ENCODE measurements around the gene REEP3. TPM values are rescaled to one million over a fixed set of nuclear protein-coding genes. Genes with fewer than 3 reads are reported as not detected.

Gene REEP3, protein sequence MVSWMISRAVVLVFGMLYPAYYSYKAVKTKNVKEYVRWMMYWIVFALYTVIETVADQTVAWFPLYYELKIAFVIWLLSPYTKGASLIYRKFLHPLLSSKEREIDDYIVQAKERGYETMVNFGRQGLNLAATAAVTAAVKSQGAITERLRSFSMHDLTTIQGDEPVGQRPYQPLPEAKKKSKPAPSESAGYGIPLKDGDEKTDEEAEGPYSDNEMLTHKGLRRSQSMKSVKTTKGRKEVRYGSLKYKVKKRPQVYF
- 10 to 100 TPM in 1 of 3 donors, 1 to 10 TPM in 2; 4.6 to 10.2 (median 8.3) TPM for total RNA-seq
- 14.1 TPM for total RNA-seq (2013)

GRCh38 chr10:63520500-63521415, at the start of gene REEP3:
Gene REEP3 (plus strand): TSS chr10:63521401. CDS start chr10:63521546, 145 bp downstream.
- Mint-ChIP-seq H3K9me3 (no peaks in the 10 kb centered on the region), H3K27ac (peak within 1 kb of the TSS; percentile 79 to 81), H3K36me3 (no peaks in the 10 kb centered on the region), H3K4me1 (peaks cover 28 to 33% of the 10 kb centered on the region in 2 donors), H3K27me3 (ENCODE audit: low read depth in 2 of 2) (no peaks in the 10 kb centered on the region), H3K4me3 (peak within 1 kb of the TSS; percentile 92)
- intact Hi-C loops (cut with micrococcal nuclease) = loop anchor here (5.0 kb wide), 1 partner anchor 53 kb away; the partner anchor contains the start of gene JMJD1C
- no peaks in the 10 kb centered on the region for H3K36me3 ChIP-seq (ENCODE audit: control insufficient read depth, insufficient read depth, low read length)
- 9% methylated on average over 51 of the region's 52 CpGs for WGBS (ENCODE audit: insufficient coverage)
- ATAC-seq (peak; percentile 75 to 87 (median 82)), DNase-seq (peak in 1 of 2 donors; percentile 67)
- H3K4me1 ChIP-seq (ENCODE audit: control insufficient read depth, insufficient read depth, low read length) = peaks cover 5% of the 10 kb centered on the region
- peak within 1 kb of the TSS; percentile 84 for H3K4me3 ChIP-seq (ENCODE audit: low read length)
- no peaks in the 10 kb centered on the region for H3K9me3 ChIP-seq (ENCODE audit: control insufficient read depth, insufficient read depth, low read length)
- H3K27me3 ChIP-seq (ENCODE audit: control insufficient read depth, insufficient read depth, low read length) = no peaks in the 10 kb centered on the region
- peak within 1 kb of the TSS; percentile 87 for H3K27ac ChIP-seq (ENCODE audit: low read length)
- TF ChIP-seq, protein P1, sequence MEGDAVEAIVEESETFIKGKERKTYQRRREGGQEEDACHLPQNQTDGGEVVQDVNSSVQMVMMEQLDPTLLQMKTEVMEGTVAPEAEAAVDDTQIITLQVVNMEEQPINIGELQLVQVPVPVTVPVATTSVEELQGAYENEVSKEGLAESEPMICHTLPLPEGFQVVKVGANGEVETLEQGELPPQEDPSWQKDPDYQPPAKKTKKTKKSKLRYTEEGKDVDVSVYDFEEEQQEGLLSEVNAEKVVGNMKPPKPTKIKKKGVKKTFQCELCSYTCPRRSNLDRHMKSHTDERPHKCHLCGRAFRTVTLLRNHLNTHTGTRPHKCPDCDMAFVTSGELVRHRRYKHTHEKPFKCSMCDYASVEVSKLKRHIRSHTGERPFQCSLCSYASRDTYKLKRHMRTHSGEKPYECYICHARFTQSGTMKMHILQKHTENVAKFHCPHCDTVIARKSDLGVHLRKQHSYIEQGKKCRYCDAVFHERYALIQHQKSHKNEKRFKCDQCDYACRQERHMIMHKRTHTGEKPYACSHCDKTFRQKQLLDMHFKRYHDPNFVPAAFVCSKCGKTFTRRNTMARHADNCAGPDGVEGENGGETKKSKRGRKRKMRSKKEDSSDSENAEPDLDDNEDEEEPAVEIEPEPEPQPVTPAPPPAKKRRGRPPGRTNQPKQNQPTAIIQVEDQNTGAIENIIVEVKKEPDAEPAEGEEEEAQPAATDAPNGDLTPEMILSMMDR (IDR thresholded peaks at IDR 0.05) = no peak

DNA sequence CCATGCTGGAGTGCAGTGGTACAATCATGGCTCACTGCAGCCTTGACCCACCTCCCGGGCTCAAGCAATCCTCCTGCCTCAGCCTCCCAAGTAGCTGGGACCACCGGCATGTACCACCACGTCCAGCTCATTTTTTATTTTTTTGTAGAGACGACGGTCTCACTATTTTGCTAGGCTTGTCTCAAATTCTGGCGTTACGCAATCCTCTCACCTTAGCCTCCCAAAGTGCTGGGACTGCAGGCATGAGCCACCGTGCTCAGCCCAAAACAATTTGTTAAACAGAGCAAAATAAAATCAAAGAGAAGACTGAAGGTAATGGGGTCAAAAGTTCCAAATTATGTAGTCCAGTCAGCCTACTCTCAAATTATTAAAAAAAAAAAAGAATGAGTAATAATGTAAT, 46.7 kb upstream of the REEP3 start:
- H3K27me3 Mint-ChIP-seq (ENCODE audit: low read depth in 2 of 2) = no peaks in the 10 kb centered on the region
- Histone ChIP-seq H3K36me3 (ENCODE audit: control insufficient read depth, insufficient read depth, low read length) (no peaks in the 10 kb centered on the region), H3K27me3 (ENCODE audit: control insufficient read depth, insufficient read depth, low read length) (no peaks in the 10 kb centered on the region), H3K9me3 (ENCODE audit: control insufficient read depth, insufficient read depth, low read length) (no peaks in the 10 kb centered on the region), H3K4me1 (ENCODE audit: control insufficient read depth, insufficient read depth, low read length) (no peaks in the 10 kb centered on the region), H3K4me3 (ENCODE audit: low read length) (no peak overlapping the region), H3K27ac (ENCODE audit: low read length) (no peak overlapping the region)
- H3K36me3 Mint-ChIP-seq = no peaks in the 10 kb centered on the region
- ATAC-seq (no peak), DNase-seq (no peak)
- WGBS (ENCODE audit: insufficient coverage) = 98% methylated on average over 7 of the region's 8 CpGs
- intact Hi-C loops (cut with micrococcal nuclease) = loop anchor here (5.0 kb wide), 1 partner anchor 33 kb away; no protein-coding TSS in a partner anchor
- H3K4me3 Mint-ChIP-seq = no peak overlapping the region
- H3K9me3 Mint-ChIP-seq = no peaks in the 10 kb centered on the region
- H3K4me1 Mint-ChIP-seq = peaks cover 0 to 4% of the 10 kb centered on the region in 2 donors
- H3K27ac Mint-ChIP-seq = no peak overlapping the region
- TF ChIP-seq, protein P1 (IDR thresholded peaks at IDR 0.05) = no peak

DNA sequence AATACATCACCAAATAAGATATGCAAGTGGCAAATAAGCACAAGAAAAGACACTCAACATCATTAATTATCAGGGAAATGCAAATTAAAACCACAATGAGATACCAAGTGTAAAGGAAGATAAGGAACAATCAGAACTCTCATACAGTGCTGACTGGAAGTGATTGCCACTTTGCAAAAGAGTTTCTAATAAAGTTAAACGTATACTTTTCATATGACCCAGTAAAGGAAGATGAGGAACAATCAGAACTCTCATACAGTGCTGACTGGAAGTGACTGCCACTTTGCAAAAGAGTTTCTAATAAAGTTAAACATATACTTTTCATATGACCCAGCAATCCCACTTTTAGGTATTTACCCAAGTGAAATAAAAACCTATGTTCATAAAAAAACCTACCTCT, 43.3 kb upstream of the REEP3 start:
- ATAC-seq = no peak

More for the DNA sequence above, 43.3 kb upstream of the REEP3 start:
- Histone ChIP-seq H3K4me1 (ENCODE audit: control insufficient read depth, insufficient read depth, low read length) (no peaks in the 10 kb centered on the region), H3K9me3 (ENCODE audit: control insufficient read depth, insufficient read depth, low read length) (no peaks in the 10 kb centered on the region), H3K27ac (ENCODE audit: low read length) (no peak overlapping the region), H3K27me3 (ENCODE audit: control insufficient read depth, insufficient read depth, low read length) (no peaks in the 10 kb centered on the region), H3K4me3 (ENCODE audit: low read length) (no peak overlapping the region), H3K36me3 (ENCODE audit: control insufficient read depth, insufficient read depth, low read length) (no peaks in the 10 kb centered on the region)
- TF ChIP-seq, protein P1 (IDR thresholded peaks at IDR 0.05) = no peak
- no peaks in the 10 kb centered on the region for H3K36me3 Mint-ChIP-seq
- H3K9me3 Mint-ChIP-seq = no peaks in the 10 kb centered on the region
- intact Hi-C loops (cut with micrococcal nuclease) = no loop called here
- no peak for DNase-seq
- H3K27me3 Mint-ChIP-seq (ENCODE audit: low read depth in 2 of 2) = no peaks in the 10 kb centered on the region
- H3K4me1 Mint-ChIP-seq = peaks cover 0 to 4% of the 10 kb centered on the region in 2 donors
- 71% methylated on average over 1 of the region's 1 CpG for WGBS (ENCODE audit: insufficient coverage)
- no peak overlapping the region for H3K27ac Mint-ChIP-seq
- H3K4me3 Mint-ChIP-seq = no peak overlapping the region
